GM23338 (cell line): Measurements from ENCODE around the gene PALLD. TPM values are rescaled to one million over a fixed set of nuclear protein-coding genes. Genes with fewer than 3 reads are reported as not detected.

Experiments
- ETS1 ChIP-seq: IDR thresholded peaks from 2 replicates; pipeline ENCODE4 v1.6.1; 2016; ENCODE audit warnings: antibody characterized with exemption
- EZH2 ChIP-seq: fragments of 200-600 bp; sonication (generic); IDR thresholded peaks from one replicate; pipeline ENCODE4 v1.8.0; 2017; ENCODE audit warnings: antibody characterized with exemption, mild to moderate bottlenecking, low read depth; ENCODE audit not compliant: unreplicated experiment
- EZH2phosphoT487 ChIP-seq: fragments of 200-600 bp; sonication (generic); IDR thresholded peaks from one replicate; pipeline ENCODE4 v1.8.1; 2018; ENCODE audit warnings: antibody characterized with exemption; ENCODE audit not compliant: unreplicated experiment
- REST ChIP-seq: IDR thresholded peaks from one replicate; pipeline ENCODE4 v1.6.1; 2018; ENCODE audit warnings: antibody characterized with exemption; ENCODE audit not compliant: unreplicated experiment
- ZNF462 ChIP-seq: fragments of 250-450 bp; sonication (Bioruptor Pico); IDR thresholded peaks from 2 replicates; pipeline ENCODE4 v1.5.0; 2020; ENCODE audit warnings: mild to moderate bottlenecking, moderate library complexity
- polyA plus RNA-seq: library from polyadenylated mRNA; unstranded; fragments of >200 nt; fragmentation: Nextera tagmentation; extraction: Ambion mirVana; gene quantifications from 2 replicates; pipeline ENCODE4 v1.2.1, GENCODE V29; 2016
- total RNA-seq: library from RNA; depleted of rRNA; stranded (reverse); fragments of >200 nt; shearing (Covaris generic); gene quantifications from 2 replicates; pipeline ENCODE4 v1.2.3, GENCODE V29; 2014

PALLD gene
- total and polyA plus RNA-seq, 2 experiments from 2014 or later: 13.1 to 30.2 TPM

GRCh38 chr4:168655182-168655581, 158.3 kb downstream of the PALLD start (continued):
- TF ChIP-seq ZNF462 (CRISPR knock-in tag) (no peak), EZH2 (no peak), ETS1 (no peak), REST (no peak), EZH2phosphoT487 (no peak)
